Panc1 (cell line): ENCODE data around the gene LYRM4. TPM values are rescaled to one million over a fixed set of nuclear protein-coding genes. Genes with fewer than 3 reads are reported as not detected.

ENCODE experiments used
- ATAC-seq: fragments of 200-7000 bp; cut with Tn5 transposase; 2 replicates; pipeline ENCODE4 v1.9.1; 2020; ENCODE audit warnings: mild to moderate bottlenecking, moderate library complexity
- BruUV-seq: library from RNA; stranded (reverse); fragments of 400-500 nt; replicated peaks from 2 replicates; lab custom pipeline; 2021; lab: Mats Ljungman, UMichigan
- CTCF ChIA-PET: fragments of 300-600 bp; sonication (Branson Sonifier 250); formaldehyde crosslinking; loops from one replicate; lab custom pipeline; 2022; ENCODE audit warnings: antibody characterized with exemption; lab: Charles Lee
- POLR2A ChIA-PET: fragments of 300-600 bp; sonication (Branson Sonifier 250); formaldehyde crosslinking; loops from one replicate; lab custom pipeline; 2022; ENCODE audit warnings: antibody characterized with exemption; lab: Charles Lee
- DNase-seq: peaks from one replicate; pipeline ENCODE4 v3.0.0-alpha.2; 2010; ENCODE audit warnings: low read depth, low spot score
- H3K27ac ChIP-seq: 2 replicates; pipeline ENCODE4 v1.5.1; 2011; ENCODE audit warnings: mild to moderate bottlenecking, low read length, inconsistent platforms
- H3K27me3 ChIP-seq: fragments of 200-500 bp; sonication (Bioruptor generic); 2 replicates; pipeline ENCODE4 v1.6.0; 2014; ENCODE audit warnings: low read length, inconsistent platforms; ENCODE audit not compliant: control insufficient read depth, insufficient read depth
- H3K36me3 ChIP-seq: fragments of 200-500 bp; sonication (Bioruptor generic); 2 replicates; pipeline ENCODE4 v1.5.1; 2014; ENCODE audit warnings: inconsistent platforms, mild to moderate bottlenecking, low read length, moderate library complexity; ENCODE audit not compliant: control insufficient read depth, insufficient read depth
- H3K4me1 ChIP-seq: 2 replicates; pipeline ENCODE4 v1.5.1; 2011; ENCODE audit warnings: inconsistent platforms, mild to moderate bottlenecking, low read length, moderate library complexity; ENCODE audit not compliant: control insufficient read depth, insufficient read depth
- H3K4me3 ChIP-seq, 2 experiments: 2 replicates each; pipeline ENCODE4 v1.5.1; 2011 to 2012; ENCODE audit warnings: low read depth in 2 of 2, low read length in 2 of 2, mild to moderate bottlenecking in 2 of 2, inconsistent platforms in 1 of 2, moderate library complexity in 1 of 2
- H3K9me3 ChIP-seq: fragments of 200-500 bp; sonication (Bioruptor generic); 2 replicates; pipeline ENCODE4 v1.5.1; 2014; ENCODE audit warnings: low read depth, mild to moderate bottlenecking, inconsistent platforms, low read length, moderate library complexity; ENCODE audit not compliant: control insufficient read depth, insufficient read depth
- POLR2AphosphoS5 ChIP-seq: IDR thresholded peaks from 2 replicates; pipeline ENCODE4 v1.6.1; 2012; ENCODE audit warnings: mild to moderate bottlenecking, low read depth, low read length, moderate library complexity
- REST ChIP-seq, 2 experiments: IDR thresholded peaks; 2 replicates each; pipeline ENCODE4 v1.6.1; 2011 to 2012; ENCODE audit warnings: low read depth in 2 of 2, control low read depth in 1 of 2, low read length in 1 of 2, mild to moderate bottlenecking in 1 of 2, moderate library complexity in 1 of 2; ENCODE audit not compliant: insufficient read depth in 1 of 2
- SIN3A ChIP-seq: IDR thresholded peaks from 2 replicates; pipeline ENCODE4 v1.6.1; 2012; ENCODE audit warnings: low read depth, mild to moderate bottlenecking, low read length, moderate library complexity, borderline replicate concordance; ENCODE audit not compliant: insufficient read depth
- TCF7L2 ChIP-seq: IDR thresholded peaks from 2 replicates; pipeline ENCODE4 v1.6.1; 2011; ENCODE audit warnings: mild to moderate bottlenecking, low read depth, low read length, inconsistent platforms
- in situ Hi-C: cut with HindIII; loops from 2 replicates; pipeline ENCODE4 v1.10.0; 2016; ENCODE audit warnings: low sequenced_read_pairs, low pct_unique_long_range_greater_than_20kb
- intact Hi-C: fragments of 100-400 bp; cut with micrococcal nuclease; formaldehyde crosslinking; loops from one replicate; pipeline ENCODE4 v1.10.0; 2022; ENCODE audit not compliant: unreplicated experiment
- total RNA-seq: library from RNA; stranded (reverse); gene quantifications from one replicate; pipeline ENCODE4 v1.2.1, GENCODE V29; 2021; ENCODE audit not compliant: unreplicated experiment
- TF ChIP-seq, protein P1 (sequence below): fragments of 450-650 bp; IDR thresholded peaks from 2 replicates; pipeline ENCODE4 v1.5.1; 2017; ENCODE audit warnings: mild to moderate bottlenecking

Gene LYRM4
- total RNA-seq, 1 experiment from 2014 or later = 27.4 TPM

DNA sequence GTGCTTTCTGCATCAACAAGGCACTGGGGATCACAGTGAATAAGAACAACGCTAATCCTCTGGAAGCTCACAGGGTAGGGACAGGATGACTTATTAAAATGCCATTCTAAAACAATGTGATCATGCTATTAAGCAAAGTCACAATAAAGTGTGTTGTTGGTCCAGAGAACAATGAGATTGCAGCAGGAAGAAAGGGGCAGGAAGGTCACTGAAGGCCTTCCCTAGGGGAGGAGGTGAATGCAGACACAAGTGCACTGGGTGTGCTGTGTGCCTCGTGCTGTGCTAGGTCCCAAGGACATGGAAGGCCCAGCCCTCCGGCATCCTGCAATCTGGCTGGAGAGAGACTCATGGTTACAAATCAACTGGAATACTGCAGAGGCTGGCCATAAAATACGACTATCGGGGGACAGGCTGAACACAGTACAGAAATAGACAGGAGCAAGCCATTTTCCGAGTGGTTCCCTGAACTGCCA lies 55.7 kb downstream of the LYRM4 start:
- no peaks in the 10 kb centered on the region; the same call in 1 of the 2 replicates for H3K36me3 ChIP-seq
- BruUV-seq = no TSS peak
- no peak overlapping the region for H3K4me3 ChIP-seq
- in situ Hi-C loops = no loop called here
- H3K27me3 ChIP-seq = no peaks in the 10 kb centered on the region
- no peaks in the 10 kb centered on the region for H3K9me3 ChIP-seq
- H3K27ac ChIP-seq = no peak overlapping the region
- ATAC-seq (no peak), DNase-seq (no peak)
- CTCF ChIA-PET = no interaction called here
- POLR2A ChIA-PET = no interaction called here
- no peak for TF ChIP-seq POLR2AphosphoS5
- no peak for TF ChIP-seq SIN3A
- TF ChIP-seq, protein P1, sequence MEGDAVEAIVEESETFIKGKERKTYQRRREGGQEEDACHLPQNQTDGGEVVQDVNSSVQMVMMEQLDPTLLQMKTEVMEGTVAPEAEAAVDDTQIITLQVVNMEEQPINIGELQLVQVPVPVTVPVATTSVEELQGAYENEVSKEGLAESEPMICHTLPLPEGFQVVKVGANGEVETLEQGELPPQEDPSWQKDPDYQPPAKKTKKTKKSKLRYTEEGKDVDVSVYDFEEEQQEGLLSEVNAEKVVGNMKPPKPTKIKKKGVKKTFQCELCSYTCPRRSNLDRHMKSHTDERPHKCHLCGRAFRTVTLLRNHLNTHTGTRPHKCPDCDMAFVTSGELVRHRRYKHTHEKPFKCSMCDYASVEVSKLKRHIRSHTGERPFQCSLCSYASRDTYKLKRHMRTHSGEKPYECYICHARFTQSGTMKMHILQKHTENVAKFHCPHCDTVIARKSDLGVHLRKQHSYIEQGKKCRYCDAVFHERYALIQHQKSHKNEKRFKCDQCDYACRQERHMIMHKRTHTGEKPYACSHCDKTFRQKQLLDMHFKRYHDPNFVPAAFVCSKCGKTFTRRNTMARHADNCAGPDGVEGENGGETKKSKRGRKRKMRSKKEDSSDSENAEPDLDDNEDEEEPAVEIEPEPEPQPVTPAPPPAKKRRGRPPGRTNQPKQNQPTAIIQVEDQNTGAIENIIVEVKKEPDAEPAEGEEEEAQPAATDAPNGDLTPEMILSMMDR = no peak
- TF ChIP-seq TCF7L2 = no peak
- TF ChIP-seq REST (IDR thresholded peaks at IDR 0.05; ENCODE audit: insufficient read depth in 1 of 2, low read depth in 2 of 2, low read length in 1 of 2) = no peak
- intact Hi-C loops = no loop called here
- no peaks in the 10 kb centered on the region for H3K4me1 ChIP-seq

- BruUV-seq = no TSS peak
- Histone ChIP-seq H3K36me3 (no peaks in the 10 kb centered on the region; the same call in 1 of the 2 replicates), H3K27ac (no peak overlapping the region), H3K4me3 (no peak overlapping the region), H3K4me1 (no peaks in the 10 kb centered on the region), H3K9me3 (no peaks in the 10 kb centered on the region), H3K27me3 (no peaks in the 10 kb centered on the region)
- CTCF ChIA-PET = no interaction called here
- POLR2A ChIA-PET = no interaction called here
- in situ Hi-C loops (no loop called here), intact Hi-C loops (no loop called here)
- TF ChIP-seq, protein P1 = no peak
- ATAC-seq (no peak), DNase-seq (no peak)
Observed at GRCh38 chr6:5204376-5204775, 56.4 kb downstream of the LYRM4 start.
